ENCODE measurements around the gene CSH1. TPM values are rescaled to one million over a fixed set of nuclear protein-coding genes. Genes with fewer than 3 reads are reported as not detected.
A peak's percentile ranks its signal among the peaks of the same experiment; 100 is the strongest.
"Not testable (repeated sequence)": the region's sequence is repeated elsewhere in the genome, so short reads cannot be mapped to it uniquely, and the experiment has no call there.

CSH1 gene
- total RNA-seq, 3 donors from 2014 or later (not counting 1 experiment from before 2014, with no cell fraction given): not detected

- DNase-seq (peak in 1 of 2 donors; percentile 56), ATAC-seq (peak; percentile 62 to 80 (median 73))
- H3K27me3 ChIP-seq (ENCODE audit: control insufficient read depth, insufficient read depth, low read length); intact Hi-C loops (cut with micrococcal nuclease); H3K36me3 Mint-ChIP-seq; H3K4me3 Mint-ChIP-seq; H3K27ac Mint-ChIP-seq; H3K27me3 Mint-ChIP-seq (ENCODE audit: low read depth in 2 of 2); H3K4me3 ChIP-seq (ENCODE audit: low read length); H3K27ac ChIP-seq (ENCODE audit: low read length); H3K4me1 ChIP-seq (ENCODE audit: control insufficient read depth, insufficient read depth, low read length); H3K4me1 Mint-ChIP-seq; H3K9me3 ChIP-seq (ENCODE audit: control insufficient read depth, insufficient read depth, low read length); H3K9me3 Mint-ChIP-seq; H3K36me3 ChIP-seq (ENCODE audit: control insufficient read depth, insufficient read depth, low read length): not testable (repeated sequence)
- TF ChIP-seq, protein P1, sequence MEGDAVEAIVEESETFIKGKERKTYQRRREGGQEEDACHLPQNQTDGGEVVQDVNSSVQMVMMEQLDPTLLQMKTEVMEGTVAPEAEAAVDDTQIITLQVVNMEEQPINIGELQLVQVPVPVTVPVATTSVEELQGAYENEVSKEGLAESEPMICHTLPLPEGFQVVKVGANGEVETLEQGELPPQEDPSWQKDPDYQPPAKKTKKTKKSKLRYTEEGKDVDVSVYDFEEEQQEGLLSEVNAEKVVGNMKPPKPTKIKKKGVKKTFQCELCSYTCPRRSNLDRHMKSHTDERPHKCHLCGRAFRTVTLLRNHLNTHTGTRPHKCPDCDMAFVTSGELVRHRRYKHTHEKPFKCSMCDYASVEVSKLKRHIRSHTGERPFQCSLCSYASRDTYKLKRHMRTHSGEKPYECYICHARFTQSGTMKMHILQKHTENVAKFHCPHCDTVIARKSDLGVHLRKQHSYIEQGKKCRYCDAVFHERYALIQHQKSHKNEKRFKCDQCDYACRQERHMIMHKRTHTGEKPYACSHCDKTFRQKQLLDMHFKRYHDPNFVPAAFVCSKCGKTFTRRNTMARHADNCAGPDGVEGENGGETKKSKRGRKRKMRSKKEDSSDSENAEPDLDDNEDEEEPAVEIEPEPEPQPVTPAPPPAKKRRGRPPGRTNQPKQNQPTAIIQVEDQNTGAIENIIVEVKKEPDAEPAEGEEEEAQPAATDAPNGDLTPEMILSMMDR (IDR thresholded peaks at IDR 0.05): peak; percentile 57
- 25% methylated on average over 5 of the region's 5 CpGs for WGBS (ENCODE audit: insufficient coverage)
Observed at GRCh38 chr17:63903787-63904201, 7.4 kb upstream of the CSH1 start.

GRCh38 chr17:63901971-63902370 lies 5.6 kb upstream of the CSH1 start:
- H3K27me3 ChIP-seq (ENCODE audit: control insufficient read depth, insufficient read depth, low read length); H3K4me1 Mint-ChIP-seq; H3K4me3 Mint-ChIP-seq; H3K27ac ChIP-seq (ENCODE audit: low read length); H3K36me3 Mint-ChIP-seq; H3K4me1 ChIP-seq (ENCODE audit: control insufficient read depth, insufficient read depth, low read length); H3K9me3 Mint-ChIP-seq; intact Hi-C loops (cut with micrococcal nuclease); H3K27me3 Mint-ChIP-seq (ENCODE audit: low read depth in 2 of 2); H3K4me3 ChIP-seq (ENCODE audit: low read length); H3K36me3 ChIP-seq (ENCODE audit: control insufficient read depth, insufficient read depth, low read length); H3K9me3 ChIP-seq (ENCODE audit: control insufficient read depth, insufficient read depth, low read length); DNase-seq; H3K27ac Mint-ChIP-seq; ATAC-seq: not testable (repeated sequence)
- 89% methylated on average over 2 of the region's 2 CpGs for WGBS (ENCODE audit: insufficient coverage)

- ATAC-seq; intact Hi-C loops (cut with micrococcal nuclease); H3K27ac Mint-ChIP-seq; H3K36me3 ChIP-seq (ENCODE audit: control insufficient read depth, insufficient read depth, low read length); H3K9me3 ChIP-seq (ENCODE audit: control insufficient read depth, insufficient read depth, low read length); H3K4me1 Mint-ChIP-seq; H3K9me3 Mint-ChIP-seq; H3K27ac ChIP-seq (ENCODE audit: low read length); H3K27me3 ChIP-seq (ENCODE audit: control insufficient read depth, insufficient read depth, low read length); H3K4me3 Mint-ChIP-seq; H3K36me3 Mint-ChIP-seq; H3K27me3 Mint-ChIP-seq (ENCODE audit: low read depth in 2 of 2); H3K4me1 ChIP-seq (ENCODE audit: control insufficient read depth, insufficient read depth, low read length); H3K4me3 ChIP-seq (ENCODE audit: low read length): not testable (repeated sequence)
- WGBS (ENCODE audit: insufficient coverage): 70% methylated on average over 6 of the region's 6 CpGs
- DNase-seq: peak in 1 of 2 donors; percentile 56
Observed at GRCh38 chr17:63898899-63899798, 2.8 kb upstream of the CSH1 start.

- H3K36me3 ChIP-seq (ENCODE audit: control insufficient read depth, insufficient read depth, low read length); H3K27ac ChIP-seq (ENCODE audit: low read length); DNase-seq; H3K4me1 ChIP-seq (ENCODE audit: control insufficient read depth, insufficient read depth, low read length); H3K27me3 Mint-ChIP-seq (ENCODE audit: low read depth in 2 of 2); ATAC-seq; H3K9me3 ChIP-seq (ENCODE audit: control insufficient read depth, insufficient read depth, low read length); intact Hi-C loops (cut with micrococcal nuclease); H3K27me3 ChIP-seq (ENCODE audit: control insufficient read depth, insufficient read depth, low read length); H3K36me3 Mint-ChIP-seq; H3K4me3 ChIP-seq (ENCODE audit: low read length); H3K4me1 Mint-ChIP-seq; H3K4me3 Mint-ChIP-seq; H3K9me3 Mint-ChIP-seq; H3K27ac Mint-ChIP-seq: not testable (repeated sequence)
- WGBS (ENCODE audit: insufficient coverage): 93% methylated on average over 1 of the region's 10 CpGs
Observed at GRCh38 chr17:63894821-63895220, 1.6 kb downstream of the CSH1 start.

DNA sequence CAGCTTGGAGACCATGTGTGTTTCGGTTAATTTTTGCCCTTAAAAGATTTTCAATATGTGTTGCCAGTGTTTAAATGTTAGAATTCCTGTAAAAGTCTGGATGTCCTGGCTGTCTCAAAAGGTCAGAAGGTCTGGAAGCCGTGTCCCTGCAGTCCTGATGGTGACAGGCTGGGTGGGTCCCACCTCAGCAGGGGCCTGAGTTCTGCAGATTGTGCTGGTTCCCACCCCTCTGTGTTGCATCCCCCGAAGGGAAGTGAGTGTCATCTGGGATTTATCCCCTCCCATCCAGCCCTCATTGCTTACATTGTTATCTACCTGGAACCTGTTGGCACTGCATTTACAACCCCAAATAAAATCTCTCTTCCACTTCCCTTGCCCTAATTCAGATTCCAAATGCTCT lies 2.4 kb downstream of the CSH1 start:
- H3K27ac Mint-ChIP-seq; H3K27me3 Mint-ChIP-seq (ENCODE audit: low read depth in 2 of 2); intact Hi-C loops (cut with micrococcal nuclease); H3K36me3 Mint-ChIP-seq; ATAC-seq; H3K27ac ChIP-seq (ENCODE audit: low read length); H3K4me1 Mint-ChIP-seq; H3K27me3 ChIP-seq (ENCODE audit: control insufficient read depth, insufficient read depth, low read length); H3K9me3 Mint-ChIP-seq; H3K4me3 Mint-ChIP-seq; DNase-seq; H3K9me3 ChIP-seq (ENCODE audit: control insufficient read depth, insufficient read depth, low read length); H3K4me3 ChIP-seq (ENCODE audit: low read length); H3K36me3 ChIP-seq (ENCODE audit: control insufficient read depth, insufficient read depth, low read length); H3K4me1 ChIP-seq (ENCODE audit: control insufficient read depth, insufficient read depth, low read length): not testable (repeated sequence)
- WGBS (ENCODE audit: insufficient coverage): 86% methylated on average over 2 of the region's 3 CpGs

- WGBS (ENCODE audit: insufficient coverage): 94% methylated on average over 7 of the region's 11 CpGs
- H3K36me3 Mint-ChIP-seq; H3K4me1 ChIP-seq (ENCODE audit: control insufficient read depth, insufficient read depth, low read length); H3K4me3 ChIP-seq (ENCODE audit: low read length); H3K27ac ChIP-seq (ENCODE audit: low read length); intact Hi-C loops (cut with micrococcal nuclease); H3K4me1 Mint-ChIP-seq; H3K27me3 Mint-ChIP-seq (ENCODE audit: low read depth in 2 of 2); H3K9me3 Mint-ChIP-seq; H3K9me3 ChIP-seq (ENCODE audit: control insufficient read depth, insufficient read depth, low read length); H3K27me3 ChIP-seq (ENCODE audit: control insufficient read depth, insufficient read depth, low read length); H3K36me3 ChIP-seq (ENCODE audit: control insufficient read depth, insufficient read depth, low read length); H3K4me3 Mint-ChIP-seq; DNase-seq; H3K27ac Mint-ChIP-seq; ATAC-seq: not testable (repeated sequence)
Observed at GRCh38 chr17:63892316-63893037, 3.9 kb downstream of the CSH1 start.
